GM12878 (cell line): Measurements from ENCODE around the gene C21orf91. TPM values are rescaled to one million over a fixed set of nuclear protein-coding genes. Genes with fewer than 3 reads are reported as not detected.

Source experiments
- ATAC-seq: fragments of 200-7000 bp; cut with Tn5 transposase; 3 replicates; pipeline ENCODE4 v1.9.1; 2020; ENCODE audit warnings: mild to moderate bottlenecking, moderate library complexity
- BruUV-seq: library from RNA; stranded (reverse); fragments of 400-500 nt; replicated peaks from 2 replicates; lab custom pipeline; 2021; lab: Mats Ljungman, UMichigan
- CTCF ChIA-PET: fragments of 300-600 bp; sonication (Branson Sonifier 250); formaldehyde crosslinking; extraction: SDS; loops from one replicate; lab custom pipeline; 2021; ENCODE audit warnings: inconsistent platforms; lab: Yijun Ruan, JAX
- POLR2A ChIA-PET: fragments of 350-600 bp; formaldehyde crosslinking; extraction: SDS; loops from one replicate; lab custom pipeline; 2021; ENCODE audit warnings: inconsistent platforms; lab: Charles Lee
- RAD21 ChIA-PET: fragments of 300-600 bp; sonication (Branson Sonifier 250); formaldehyde crosslinking; loops from one replicate; lab custom pipeline; 2023; ENCODE audit warnings: antibody characterized with exemption; ENCODE audit not compliant: unreplicated experiment; lab: Charles Lee
- SMC1A ChIA-PET: fragments of 300-600 bp; sonication (Branson Sonifier 250); formaldehyde crosslinking; loops from one replicate; lab custom pipeline; 2023; ENCODE audit not compliant: unreplicated experiment, uncharacterized antibody; lab: Charles Lee
- DNase-seq: peaks from one replicate; pipeline ENCODE4 v3.0.0-alpha.2; 2011; ENCODE audit warnings: low read depth, low spot score
- FAIRE-seq: peaks from 3 replicates; lab custom pipeline; 2011; peaks lifted over from hg19 to GRCh38; lab: Jason Lieb, UNC
- H2AFZ ChIP-seq: 2 replicates; pipeline ENCODE4 v1.6.0; 2011; ENCODE audit warnings: low read depth, low read length, control low read depth; ENCODE audit not compliant: control insufficient read depth
- H3K27ac ChIP-seq: 2 replicates; pipeline ENCODE4 v1.5.1; 2011; ENCODE audit warnings: control low read depth; ENCODE audit not compliant: control insufficient read depth, insufficient read depth
- H3K27me3 ChIP-seq, 2 experiments: replicated peaks in 1 of 2; 2 replicates each; pipeline versions ENCODE4 v1.6.0 to v1.6.1; 2011; ENCODE audit warnings: low read length in 1 of 2; ENCODE audit not compliant: control insufficient read depth in 2 of 2, insufficient read depth in 2 of 2
- H3K36me3 ChIP-seq, 2 experiments: 2 replicates each; pipeline ENCODE4 v1.5.1; 2011; ENCODE audit warnings: low read length in 1 of 2; ENCODE audit not compliant: control insufficient read depth in 2 of 2, insufficient read depth in 2 of 2
- H3K4me1 ChIP-seq: 2 replicates; pipeline ENCODE4 v1.6.1; 2011; ENCODE audit warnings: mild to moderate bottlenecking, low read length, moderate library complexity, mixed read lengths; ENCODE audit not compliant: control insufficient read depth, insufficient read depth
- H3K4me2 ChIP-seq: 2 replicates; pipeline ENCODE4 v1.6.0; 2011; ENCODE audit warnings: control low read depth; ENCODE audit not compliant: control insufficient read depth, insufficient read depth
- H3K4me3 ChIP-seq: fragments of 200-600 bp; sonication (generic); 2 replicates; pipeline ENCODE4 v1.5.1; 2016
- H3K79me2 ChIP-seq: 2 replicates; pipeline ENCODE4 v1.6.0; 2011; ENCODE audit warnings: low read length; ENCODE audit not compliant: control insufficient read depth, insufficient read depth
- H3K9ac ChIP-seq: 2 replicates; pipeline ENCODE4 v1.8.0; 2011; ENCODE audit warnings: low read length, control low read depth, mixed read lengths; ENCODE audit not compliant: control insufficient read depth, insufficient read depth
- H3K9me3 ChIP-seq: replicated peaks from 3 replicates; pipeline ENCODE4 v1.5.1; 2011; ENCODE audit warnings: mild to moderate bottlenecking, low read length; ENCODE audit not compliant: control insufficient read depth, insufficient read depth
- H4K20me1 ChIP-seq: 2 replicates; pipeline ENCODE4 v1.6.0; 2011; ENCODE audit not compliant: control insufficient read depth, insufficient read depth
- CHD2 ChIP-seq: IDR thresholded peaks from 2 replicates; pipeline ENCODE4 v1.6.1; 2011; ENCODE audit warnings: low read depth, low read length, improper control_type of control experiment, borderline replicate concordance
- DPF2 ChIP-seq: fragments of 450-650 bp; IDR thresholded peaks from 2 replicates; pipeline ENCODE4 v1.6.1; 2017; ENCODE audit warnings: mild to moderate bottlenecking
- EED ChIP-seq: sonication (generic); IDR thresholded peaks from 2 replicates; pipeline ENCODE4 v1.6.1; 2016; ENCODE audit warnings: antibody characterized with exemption, low read depth
- FOS ChIP-seq: IDR thresholded peaks from 3 replicates; pipeline ENCODE4 v1.6.1; 2011; ENCODE audit warnings: borderline replicate concordance; ENCODE audit not compliant: insufficient read length; ENCODE audit errors: extremely low read depth
- GATAD2B ChIP-seq: fragments of 450-650 bp; conservative IDR thresholded peaks from 2 replicates; pipeline ENCODE4 v1.6.1; 2017; ENCODE audit warnings: low read depth, mild to moderate bottlenecking, moderate library complexity
- HCFC1 ChIP-seq: fragments of 150-350 bp; IDR thresholded peaks from 2 replicates; pipeline ENCODE4 v1.6.1; 2014; ENCODE audit warnings: low read length
- IKZF1 ChIP-seq: fragments of 450-650 bp; conservative IDR thresholded peaks from 2 replicates; pipeline ENCODE4 v1.6.1; 2017; ENCODE audit warnings: antibody characterized with exemption, mild to moderate bottlenecking
- KDM1A ChIP-seq: fragments of 200-600 bp; sonication (generic); IDR thresholded peaks from 2 replicates; pipeline ENCODE4 v1.6.1; 2016; ENCODE audit warnings: borderline replicate concordance
- NFIC ChIP-seq: IDR thresholded peaks from 2 replicates; pipeline ENCODE4 v1.6.1; 2012; ENCODE audit warnings: low read depth, mild to moderate bottlenecking, inconsistent platforms, low read length, moderate library complexity
- PAX5 ChIP-seq: IDR thresholded peaks from 2 replicates; pipeline ENCODE4 v1.6.1; 2011; ENCODE audit warnings: low read depth, low read length, borderline replicate concordance
- POLR2AphosphoS2 ChIP-seq: IDR thresholded peaks from 2 replicates; pipeline ENCODE4 v1.6.1; 2011; ENCODE audit warnings: low read depth, mild to moderate bottlenecking, low read length, improper control_type of control experiment, moderate library complexity
- RCOR1 ChIP-seq: conservative IDR thresholded peaks from 2 replicates; pipeline ENCODE4 v1.6.1; 2012; ENCODE audit warnings: low read depth, low read length, improper control_type of control experiment
- SMAD5 ChIP-seq: IDR thresholded peaks from 2 replicates; pipeline ENCODE4 v1.6.1; 2016; ENCODE audit warnings: antibody characterized with exemption, low read depth
- SP1 ChIP-seq: IDR thresholded peaks from one replicate; pipeline ENCODE4 v1.6.1; 2011; ENCODE audit warnings: low read depth, low read length
- TCF12 ChIP-seq: IDR thresholded peaks from 2 replicates; pipeline ENCODE4 v1.6.1; 2011; ENCODE audit warnings: low read depth, mild to moderate bottlenecking, low read length
- YY1 ChIP-seq: IDR thresholded peaks from 2 replicates; pipeline ENCODE4 v1.6.1; 2011; ENCODE audit warnings: low read depth, mild to moderate bottlenecking, low read length
- ZNF274 ChIP-seq: IDR thresholded peaks from one replicate; pipeline ENCODE4 v1.8.0; 2011; ENCODE audit not compliant: insufficient read length, insufficient read depth
- WGBS: methylation state at CpG from one replicate; pipeline ENCODE4 v1.1.6; 2016; ENCODE audit warnings: low lambda C conversion rate; ENCODE audit not compliant: insufficient replicate concordance, insufficient coverage; ENCODE audit errors: missing lambda C conversion rate; 5-methylcytosine and 5-hydroxymethylcytosine counted together
- in situ Hi-C: fragments of 300-500 bp; cut with MboI; formaldehyde crosslinking; loops from 9 replicates; pipeline ENCODE4 v1.14.3; 2018; ENCODE audit warnings: mixed read lengths
- intact Hi-C: fragments of 100-400 bp; cut with micrococcal nuclease; formaldehyde crosslinking; loops from one replicate; pipeline ENCODE4 v1.14.2; 2022; ENCODE audit not compliant: unreplicated experiment
- polyA plus RNA-seq, 11 experiments: library from polyadenylated mRNA; depleted of rRNA in 4 of 11; unstranded in 6 of 11; stranded (reverse) in 5 of 11; fragments of >200 nt; fragmentation: Nextera tagmentation in 4 of 11; fragmentation: Illumina TruSeq in 1 of 11; extraction: Ambion mirVana in 4 of 11; extraction: Trizol in 1 of 11; gene quantifications; 1 replicate in 1 of 11; 2 replicates in 10 of 11; pipeline versions ENCODE4 v1.2.1 to v1.2.3, GENCODE V29; 2011 to 2016; ENCODE audit warnings: inconsistent platforms in 2 of 11, missing spikeins in 2 of 11, low read depth in 1 of 11
- total RNA-seq, 4 experiments: library from RNA; depleted of rRNA in 3 of 4; stranded (reverse); fragments of >200 nt in 3 of 4; fragmentation: Illumina TruSeq in 1 of 4; extraction: Trizol in 1 of 4; gene quantifications; 2 replicates each; pipeline versions ENCODE4 v1.2.1 to v1.2.3, GENCODE V29; 2013 to 2021
- TF ChIP-seq, protein P1 (sequence below): fragments of 450-650 bp; IDR thresholded peaks from 2 replicates; pipeline ENCODE4 v1.6.1; 2016; ENCODE audit warnings: mild to moderate bottlenecking
- TF ChIP-seq, protein P2 (sequence below): fragments of 450-650 bp; IDR thresholded peaks from 2 replicates; pipeline ENCODE4 v1.6.1; 2016; ENCODE audit warnings: mild to moderate bottlenecking

The C21orf91 gene
- total and polyA plus RNA-seq, 10 of the 15 experiments (the other 5 are each of a cell fraction or from before 2014, with no cell fraction given): 9.3 to 40.3 (median 29.8) TPM

DNA sequence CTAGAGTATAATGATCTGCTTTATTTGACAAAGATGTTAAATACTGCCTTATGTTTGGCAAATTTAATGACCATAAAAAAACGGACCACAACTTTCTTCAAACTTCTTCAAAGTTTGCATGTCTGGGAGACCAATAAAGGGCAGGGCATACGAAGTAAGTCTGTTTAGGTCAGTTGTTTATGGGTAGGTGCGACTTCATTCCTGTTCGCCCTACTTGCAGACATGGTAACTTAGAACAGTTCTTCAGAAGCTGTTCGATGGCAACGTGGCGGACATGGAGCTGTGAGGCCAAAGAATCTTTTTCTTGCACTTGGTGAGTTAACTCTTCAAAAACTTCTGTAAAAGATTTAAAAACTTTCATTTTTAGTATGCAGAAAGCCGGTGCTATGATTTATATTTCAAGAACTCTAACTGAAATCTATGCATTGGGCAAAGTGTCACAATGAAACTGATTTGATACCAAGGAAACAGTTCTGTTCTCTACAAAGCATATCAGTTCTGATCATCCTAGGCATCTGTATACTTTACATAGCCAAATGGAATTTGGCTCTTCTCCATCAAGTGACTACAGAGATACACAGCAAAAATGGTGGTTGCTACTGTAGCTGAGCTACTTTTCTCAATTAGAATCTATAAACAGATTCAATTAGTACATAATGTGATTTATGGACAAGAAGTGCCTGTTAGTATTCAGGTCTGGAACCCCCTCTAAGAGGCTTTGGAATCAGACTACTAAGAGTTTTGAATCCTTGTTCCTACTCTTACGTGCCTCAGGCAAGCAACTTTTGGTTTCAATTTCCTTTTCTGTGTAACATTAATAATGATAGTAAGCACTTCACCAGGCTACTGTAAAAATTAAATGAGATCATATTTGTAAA, 25.7 kb downstream of the C21orf91 start (continued):
- TF ChIP-seq, protein P1, sequence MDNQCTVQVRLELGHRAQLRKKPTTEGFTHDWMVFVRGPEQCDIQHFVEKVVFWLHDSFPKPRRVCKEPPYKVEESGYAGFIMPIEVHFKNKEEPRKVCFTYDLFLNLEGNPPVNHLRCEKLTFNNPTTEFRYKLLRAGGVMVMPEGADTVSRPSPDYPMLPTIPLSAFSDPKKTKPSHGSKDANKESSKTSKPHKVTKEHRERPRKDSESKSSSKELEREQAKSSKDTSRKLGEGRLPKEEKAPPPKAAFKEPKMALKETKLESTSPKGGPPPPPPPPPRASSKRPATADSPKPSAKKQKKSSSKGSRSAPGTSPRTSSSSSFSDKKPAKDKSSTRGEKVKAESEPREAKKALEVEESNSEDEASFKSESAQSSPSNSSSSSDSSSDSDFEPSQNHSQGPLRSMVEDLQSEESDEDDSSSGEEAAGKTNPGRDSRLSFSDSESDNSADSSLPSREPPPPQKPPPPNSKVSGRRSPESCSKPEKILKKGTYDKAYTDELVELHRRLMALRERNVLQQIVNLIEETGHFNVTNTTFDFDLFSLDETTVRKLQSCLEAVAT: 0 out of 2 replicates have a peak, but pooled peaks have one; percentile 10
- TF ChIP-seq NFIC: 0 out of 2 replicates have a peak, but pooled peaks have one; percentile 46

DNA sequence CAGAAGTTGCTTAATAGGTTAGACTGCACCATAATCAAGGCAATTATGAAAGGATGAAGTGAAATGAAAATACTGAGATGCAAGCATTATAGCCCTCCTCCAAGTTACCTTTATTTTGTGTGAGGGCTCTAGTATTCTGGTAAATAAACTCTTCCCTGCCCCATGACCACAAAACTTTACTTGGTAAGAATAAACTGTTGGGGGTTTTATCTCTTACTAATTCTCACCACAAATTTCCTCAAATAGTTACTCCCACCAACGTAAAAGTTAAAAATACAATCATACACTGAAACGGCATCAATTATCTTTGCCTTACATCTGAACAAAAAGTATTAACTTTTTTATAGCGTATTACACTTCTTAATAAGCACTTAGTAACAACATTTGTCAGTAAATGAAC, 29.5 kb downstream of the C21orf91 start:
- Histone ChIP-seq H4K20me1 (no peaks in the 10 kb centered on the region), H3K4me1 (peaks cover 56% of the 10 kb centered on the region), H3K27ac (peak overlapping the region; percentile 73), H3K79me2 (peaks cover 15% of the 10 kb centered on the region), H3K9ac (no peak overlapping the region), H3K27me3 (no peaks in the 10 kb centered on the region), H3K4me3 (no peak overlapping the region), H3K4me2 (peak overlapping the region; percentile 58), H3K36me3 (peaks cover 3 to 30% of the 10 kb centered on the region in 2 experiments; a peak in 3 of 4 replicates), H2AFZ (no peak overlapping the region), H3K9me3 (peaks cover 2% of the 10 kb centered on the region; the same call in 2 of the 3 replicates)
- WGBS: 0% methylated on average over 3 of the region's 3 CpGs
- intact Hi-C loops: no loop called here
- ATAC-seq (peak; percentile 9; the same call in 2 of the 3 replicates), FAIRE-seq (no peak), DNase-seq (no peak)
- in situ Hi-C loops: no loop called here
- ChIA-PET RAD21 (interaction anchor here (1.0 to 7.1 kb wide), 4 partner anchors 8 to 30 kb away, joined by 3 to 58 read pairs (median 6); partner anchors contain the start of gene C21orf91), POLR2A (interaction anchor here (1.1 kb wide), 1 partner anchor 29 kb away, joined by 4 read pairs; no protein-coding TSS in a partner anchor), SMC1A (interaction anchor here (1.3 to 3.4 kb wide), 4 partner anchors 9 to 28 kb away, joined by 3 to 32 read pairs (median 21); partner anchors contain the start of gene C21orf91), CTCF (interaction anchor here (0.9 kb wide), 1 partner anchor 9 kb away, joined by 3 read pairs; no protein-coding TSS in a partner anchor)
- no TSS peak for BruUV-seq
- TF ChIP-seq TCF12: no peak
- no peak for TF ChIP-seq ZNF274
- peak; percentile 54 for TF ChIP-seq IKZF1
- TF ChIP-seq EED: no peak
- TF ChIP-seq DPF2: peak; percentile 58; the same call in 1 of the 2 replicates
- no peak for TF ChIP-seq HCFC1
- no peak for TF ChIP-seq SMAD5
- TF ChIP-seq KDM1A: no peak
- TF ChIP-seq GATAD2B: no peak
- TF ChIP-seq RCOR1: no peak
- no peak for TF ChIP-seq PAX5
- no peak for TF ChIP-seq FOS
- TF ChIP-seq, protein P2, sequence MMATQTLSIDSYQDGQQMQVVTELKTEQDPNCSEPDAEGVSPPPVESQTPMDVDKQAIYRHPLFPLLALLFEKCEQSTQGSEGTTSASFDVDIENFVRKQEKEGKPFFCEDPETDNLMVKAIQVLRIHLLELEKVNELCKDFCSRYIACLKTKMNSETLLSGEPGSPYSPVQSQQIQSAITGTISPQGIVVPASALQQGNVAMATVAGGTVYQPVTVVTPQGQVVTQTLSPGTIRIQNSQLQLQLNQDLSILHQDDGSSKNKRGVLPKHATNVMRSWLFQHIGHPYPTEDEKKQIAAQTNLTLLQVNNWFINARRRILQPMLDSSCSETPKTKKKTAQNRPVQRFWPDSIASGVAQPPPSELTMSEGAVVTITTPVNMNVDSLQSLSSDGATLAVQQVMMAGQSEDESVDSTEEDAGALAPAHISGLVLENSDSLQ: no peak
- no peak for TF ChIP-seq CHD2
- no peak for TF ChIP-seq YY1
- no peak for TF ChIP-seq POLR2AphosphoS2
- TF ChIP-seq SP1: no peak
